ENCODE results near the gene CARD10. TPM values are rescaled to one million over a fixed set of nuclear protein-coding genes. Genes with fewer than 3 reads are reported as not detected.

CARD10 gene
- total and polyA plus RNA-seq, 4 donors: 7.8 to 14.0 (median 8.4) TPM

DNA sequence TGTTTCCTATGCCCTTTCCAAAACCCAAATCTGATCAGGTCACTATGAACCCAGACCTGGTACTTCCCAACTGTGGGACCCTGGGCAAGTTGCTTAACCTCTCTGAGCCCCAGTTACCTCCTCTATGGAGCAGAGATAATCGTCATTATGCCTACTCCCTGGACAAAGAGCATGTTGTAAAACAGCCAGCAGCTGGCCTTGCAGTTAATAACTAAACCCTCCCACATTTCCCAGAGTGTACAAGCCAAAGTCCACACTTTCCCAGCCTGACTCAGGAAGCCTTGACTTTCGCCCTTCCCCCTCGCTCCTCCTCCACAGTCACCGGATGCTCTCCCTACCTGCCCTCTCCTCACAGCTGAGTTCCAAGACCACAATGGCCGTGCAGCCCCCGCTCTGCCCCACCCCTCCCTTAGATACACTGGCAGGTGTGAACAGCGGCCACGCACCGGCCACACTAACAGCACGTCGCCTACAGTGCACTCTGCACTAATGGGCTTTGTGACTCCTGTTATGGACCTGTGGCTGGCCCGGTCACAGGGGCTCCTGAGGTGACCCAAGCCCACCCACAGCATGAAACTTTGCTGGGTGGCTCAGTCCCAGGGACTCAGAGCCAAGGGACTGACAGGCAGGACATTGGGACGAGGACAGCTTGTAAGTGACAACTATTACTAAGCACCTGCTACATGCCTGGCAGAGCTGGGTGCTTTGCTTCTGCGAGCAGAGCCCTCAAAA lies 17.4 kb downstream of the CARD10 start:
- peak; percentile 78 for DNase-seq (ENCODE audit: low spot score)
- 19% methylated on average over 14 of the region's 14 CpGs for WGBS
- peak overlapping the region; percentile 28 to 73 for H3K9ac ChIP-seq (ENCODE audit: low read depth in 1 of 2, low read length in 2 of 2)
- TF ChIP-seq SP1 (IDR thresholded peaks at IDR 0.05): peak; percentile 100
- peak; percentile 77 to 90 for TF ChIP-seq RXRA (IDR thresholded peaks at IDR 0.05)
- TF ChIP-seq EGR1 (IDR thresholded peaks at IDR 0.05; ENCODE audit: low read depth in 2 of 2): peak; percentile 54 to 71
- peak; percentile 96 for TF ChIP-seq HNF4G (IDR thresholded peaks at IDR 0.05)
- peak; percentile 39 for TF ChIP-seq FOXA1 (IDR thresholded peaks at IDR 0.05)
- TF ChIP-seq, protein P1, sequence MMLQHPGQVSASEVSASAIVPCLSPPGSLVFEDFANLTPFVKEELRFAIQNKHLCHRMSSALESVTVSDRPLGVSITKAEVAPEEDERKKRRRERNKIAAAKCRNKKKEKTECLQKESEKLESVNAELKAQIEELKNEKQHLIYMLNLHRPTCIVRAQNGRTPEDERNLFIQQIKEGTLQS (IDR thresholded peaks at IDR 0.05): no peak
- TF ChIP-seq NR2F2 (IDR thresholded peaks at IDR 0.05): peak; percentile 14
- TF ChIP-seq TAF1 (conservative IDR thresholded peaks at IDR 0.05): peak; percentile 76
- TF ChIP-seq JUND (IDR thresholded peaks at IDR 0.05): peak; percentile 57 to 81
- TF ChIP-seq GABPA (IDR thresholded peaks at IDR 0.05 in 1 of 2, conservative IDR thresholded peaks at IDR 0.05 in 1 of 2): peak in 1 of 2 donors; percentile 69
- TF ChIP-seq YY1 (IDR thresholded peaks at IDR 0.05): peak; percentile 71
- TF ChIP-seq, protein P2, sequence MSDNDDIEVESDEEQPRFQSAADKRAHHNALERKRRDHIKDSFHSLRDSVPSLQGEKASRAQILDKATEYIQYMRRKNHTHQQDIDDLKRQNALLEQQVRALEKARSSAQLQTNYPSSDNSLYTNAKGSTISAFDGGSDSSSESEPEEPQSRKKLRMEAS (IDR thresholded peaks at IDR 0.05): peak; percentile 86
- TF ChIP-seq, protein P3, sequence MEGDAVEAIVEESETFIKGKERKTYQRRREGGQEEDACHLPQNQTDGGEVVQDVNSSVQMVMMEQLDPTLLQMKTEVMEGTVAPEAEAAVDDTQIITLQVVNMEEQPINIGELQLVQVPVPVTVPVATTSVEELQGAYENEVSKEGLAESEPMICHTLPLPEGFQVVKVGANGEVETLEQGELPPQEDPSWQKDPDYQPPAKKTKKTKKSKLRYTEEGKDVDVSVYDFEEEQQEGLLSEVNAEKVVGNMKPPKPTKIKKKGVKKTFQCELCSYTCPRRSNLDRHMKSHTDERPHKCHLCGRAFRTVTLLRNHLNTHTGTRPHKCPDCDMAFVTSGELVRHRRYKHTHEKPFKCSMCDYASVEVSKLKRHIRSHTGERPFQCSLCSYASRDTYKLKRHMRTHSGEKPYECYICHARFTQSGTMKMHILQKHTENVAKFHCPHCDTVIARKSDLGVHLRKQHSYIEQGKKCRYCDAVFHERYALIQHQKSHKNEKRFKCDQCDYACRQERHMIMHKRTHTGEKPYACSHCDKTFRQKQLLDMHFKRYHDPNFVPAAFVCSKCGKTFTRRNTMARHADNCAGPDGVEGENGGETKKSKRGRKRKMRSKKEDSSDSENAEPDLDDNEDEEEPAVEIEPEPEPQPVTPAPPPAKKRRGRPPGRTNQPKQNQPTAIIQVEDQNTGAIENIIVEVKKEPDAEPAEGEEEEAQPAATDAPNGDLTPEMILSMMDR (IDR thresholded peaks at IDR 0.05; ENCODE audit: low read depth, low read length, missing input control): no peak
- TF ChIP-seq, protein P4, sequence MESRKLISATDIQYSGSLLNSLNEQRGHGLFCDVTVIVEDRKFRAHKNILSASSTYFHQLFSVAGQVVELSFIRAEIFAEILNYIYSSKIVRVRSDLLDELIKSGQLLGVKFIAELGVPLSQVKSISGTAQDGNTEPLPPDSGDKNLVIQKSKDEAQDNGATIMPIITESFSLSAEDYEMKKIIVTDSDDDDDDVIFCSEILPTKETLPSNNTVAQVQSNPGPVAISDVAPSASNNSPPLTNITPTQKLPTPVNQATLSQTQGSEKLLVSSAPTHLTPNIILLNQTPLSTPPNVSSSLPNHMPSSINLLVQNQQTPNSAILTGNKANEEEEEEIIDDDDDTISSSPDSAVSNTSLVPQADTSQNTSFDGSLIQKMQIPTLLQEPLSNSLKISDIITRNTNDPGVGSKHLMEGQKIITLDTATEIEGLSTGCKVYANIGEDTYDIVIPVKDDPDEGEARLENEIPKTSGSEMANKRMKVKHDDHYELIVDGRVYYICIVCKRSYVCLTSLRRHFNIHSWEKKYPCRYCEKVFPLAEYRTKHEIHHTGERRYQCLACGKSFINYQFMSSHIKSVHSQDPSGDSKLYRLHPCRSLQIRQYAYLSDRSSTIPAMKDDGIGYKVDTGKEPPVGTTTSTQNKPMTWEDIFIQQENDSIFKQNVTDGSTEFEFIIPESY (IDR thresholded peaks at IDR 0.05): no peak
- TF ChIP-seq RAD21 (IDR thresholded peaks at IDR 0.05): peak in 1 of 2 donors; percentile 34
- TF ChIP-seq, protein P5, sequence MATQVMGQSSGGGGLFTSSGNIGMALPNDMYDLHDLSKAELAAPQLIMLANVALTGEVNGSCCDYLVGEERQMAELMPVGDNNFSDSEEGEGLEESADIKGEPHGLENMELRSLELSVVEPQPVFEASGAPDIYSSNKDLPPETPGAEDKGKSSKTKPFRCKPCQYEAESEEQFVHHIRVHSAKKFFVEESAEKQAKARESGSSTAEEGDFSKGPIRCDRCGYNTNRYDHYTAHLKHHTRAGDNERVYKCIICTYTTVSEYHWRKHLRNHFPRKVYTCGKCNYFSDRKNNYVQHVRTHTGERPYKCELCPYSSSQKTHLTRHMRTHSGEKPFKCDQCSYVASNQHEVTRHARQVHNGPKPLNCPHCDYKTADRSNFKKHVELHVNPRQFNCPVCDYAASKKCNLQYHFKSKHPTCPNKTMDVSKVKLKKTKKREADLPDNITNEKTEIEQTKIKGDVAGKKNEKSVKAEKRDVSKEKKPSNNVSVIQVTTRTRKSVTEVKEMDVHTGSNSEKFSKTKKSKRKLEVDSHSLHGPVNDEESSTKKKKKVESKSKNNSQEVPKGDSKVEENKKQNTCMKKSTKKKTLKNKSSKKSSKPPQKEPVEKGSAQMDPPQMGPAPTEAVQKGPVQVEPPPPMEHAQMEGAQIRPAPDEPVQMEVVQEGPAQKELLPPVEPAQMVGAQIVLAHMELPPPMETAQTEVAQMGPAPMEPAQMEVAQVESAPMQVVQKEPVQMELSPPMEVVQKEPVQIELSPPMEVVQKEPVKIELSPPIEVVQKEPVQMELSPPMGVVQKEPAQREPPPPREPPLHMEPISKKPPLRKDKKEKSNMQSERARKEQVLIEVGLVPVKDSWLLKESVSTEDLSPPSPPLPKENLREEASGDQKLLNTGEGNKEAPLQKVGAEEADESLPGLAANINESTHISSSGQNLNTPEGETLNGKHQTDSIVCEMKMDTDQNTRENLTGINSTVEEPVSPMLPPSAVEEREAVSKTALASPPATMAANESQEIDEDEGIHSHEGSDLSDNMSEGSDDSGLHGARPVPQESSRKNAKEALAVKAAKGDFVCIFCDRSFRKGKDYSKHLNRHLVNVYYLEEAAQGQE (IDR thresholded peaks at IDR 0.05): peak; percentile 88
- TF ChIP-seq HNF4A (conservative IDR thresholded peaks at IDR 0.05): peak; percentile 95 to 96
- peak; percentile 71 for TF ChIP-seq FOXA2 (IDR thresholded peaks at IDR 0.05)
- H3K27ac ChIP-seq (ENCODE audit: low read depth in 1 of 2, low read length in 2 of 2): peak overlapping the region; percentile 92 to 98
- peaks cover 25 to 55% (median 45%) of the 10 kb centered on the region in 4 donors for H3K4me1 ChIP-seq (ENCODE audit: control insufficient read depth in 4 of 4, insufficient read depth in 4 of 4, low read length in 3 of 4)
- no peaks in the 10 kb centered on the region for H3K27me3 ChIP-seq (ENCODE audit: control insufficient read depth in 4 of 4, insufficient read depth in 4 of 4, low read length in 3 of 4)
- H3K4me3 ChIP-seq (ENCODE audit: low read depth in 1 of 3, low read length in 3 of 3): peak overlapping the region; percentile 46 to 66 (median 60)
- no peaks in the 10 kb centered on the region for H3K9me3 ChIP-seq (ENCODE audit: control insufficient read depth in 4 of 4, low read length in 3 of 4)
- H3K36me3 ChIP-seq (ENCODE audit: control insufficient read depth in 4 of 4, insufficient read depth in 3 of 4, low read depth in 1 of 4, low read length in 3 of 4): peaks cover 0 to 4% (median 1%) of the 10 kb centered on the region in 4 donors

All from liver (tissue), 9 donors.